HepG2 (cell line): ENCODE measurements around the gene BEST3. TPM values are rescaled to one million over a fixed set of nuclear protein-coding genes. Genes with fewer than 3 reads are reported as not detected.

Experiments used
- ATAC-seq: fragments of 200-7000 bp; cut with Tn5 transposase; 3 replicates; pipeline ENCODE4 v1.9.1; 2020; ENCODE audit warnings: mild to moderate bottlenecking, moderate library complexity
- BruUV-seq: library from RNA; stranded (reverse); fragments of 400-500 nt; replicated peaks from 2 replicates; lab custom pipeline; 2021; lab: Mats Ljungman, UMichigan
- CTCF ChIA-PET: fragments of 300-600 bp; formaldehyde crosslinking; extraction: SDS; loops from one replicate; lab custom pipeline; 2021; ENCODE audit warnings: low total read pairs, inconsistent platforms, low intra/inter-chr PET ratio; lab: Yijun Ruan, JAX
- POLR2A ChIA-PET: fragments of 350-600 bp; sonication (Branson Sonifier 250); formaldehyde crosslinking; loops from one replicate; lab custom pipeline; 2020; ENCODE audit warnings: antibody characterized with exemption, inconsistent platforms; lab: Yijun Ruan, JAX
- DNase-seq: peaks from one replicate; pipeline ENCODE4 v3.0.0-alpha.2; 2015; ENCODE audit warnings: low spot score
- FAIRE-seq: peaks from 3 replicates; lab custom pipeline; 2011; peaks lifted over from hg19 to GRCh38; lab: Jason Lieb, UNC
- H2AFZ ChIP-seq: one replicate; pipeline ENCODE4 v1.6.1; 2011; ENCODE audit warnings: low read length, inconsistent platforms
- H3K27ac ChIP-seq: fragments of 300-600 bp; 3 replicates; pipeline ENCODE4 v1.8.0; 2011; ENCODE audit warnings: mixed run types, mild to moderate bottlenecking, mixed read lengths, low read length, inconsistent platforms; ENCODE audit not compliant: insufficient read depth; ENCODE audit errors: extremely low read length
- H3K27me3 ChIP-seq, 2 experiments: fragments of 200-600 bp in 1 of 2; 2 replicates in 1 of 2; 3 replicates in 1 of 2; pipeline versions ENCODE4 v1.6.0 to v1.8.0; 2011; ENCODE audit warnings: low read length in 2 of 2, mild to moderate bottlenecking in 2 of 2, moderate library complexity in 2 of 2, inconsistent platforms in 1 of 2; ENCODE audit not compliant: insufficient read depth in 2 of 2, control insufficient read depth in 1 of 2
- H3K36me3 ChIP-seq, 2 experiments: fragments of 200-600 bp in 1 of 2; replicated peaks in 1 of 2; 2 replicates in 1 of 2; 3 replicates in 1 of 2; pipeline versions ENCODE4 v1.5.1 to v1.8.0; 2011; ENCODE audit warnings: low read length in 2 of 2, inconsistent platforms in 1 of 2; ENCODE audit not compliant: insufficient read depth in 2 of 2, control insufficient read depth in 1 of 2
- H3K4me1 ChIP-seq: 2 replicates; pipeline ENCODE4 v1.5.1; 2012; ENCODE audit warnings: low read length, inconsistent platforms; ENCODE audit not compliant: insufficient read depth
- H3K4me2 ChIP-seq: 2 replicates; pipeline ENCODE4 v1.6.0; 2011; ENCODE audit warnings: low read depth, low read length, inconsistent platforms
- H3K4me3 ChIP-seq, 3 experiments: fragments of 200-600 bp in 1 of 3; sonication (generic), shearing (Covaris generic) in 1 of 3; replicated peaks in 1 of 3; 2 replicates each; pipeline ENCODE4 v1.5.1; 2011 to 2016; ENCODE audit warnings: low read length in 3 of 3, inconsistent platforms in 2 of 3, low read depth in 2 of 3, mild to moderate bottlenecking in 2 of 3, control low read depth in 1 of 3, mixed read lengths in 1 of 3; ENCODE audit not compliant: insufficient read depth in 1 of 3
- H3K79me2 ChIP-seq: one replicate; pipeline ENCODE4 v1.6.1; 2011; ENCODE audit warnings: low read length, inconsistent platforms; ENCODE audit not compliant: insufficient read depth
- H3K9ac ChIP-seq: 2 replicates; pipeline ENCODE4 v1.6.0; 2011; ENCODE audit warnings: mild to moderate bottlenecking, low read depth, low read length, inconsistent platforms; ENCODE audit not compliant: insufficient read depth
- H3K9me3 ChIP-seq: 2 replicates; pipeline ENCODE4 v1.5.1; 2012; ENCODE audit warnings: mild to moderate bottlenecking, low read length
- H4K20me1 ChIP-seq: 2 replicates; pipeline ENCODE4 v1.6.0; 2011; ENCODE audit warnings: inconsistent platforms, mild to moderate bottlenecking, low read length, moderate library complexity; ENCODE audit not compliant: insufficient read depth
- ARNTL ChIP-seq: sonication (generic); formaldehyde crosslinking; IDR thresholded peaks from 2 replicates; pipeline ENCODE4 v1.4.0; 2020; ENCODE audit warnings: mild to moderate bottlenecking, missing genetic modification reagents
- ATF7-NPFF ChIP-seq: sonication (generic); formaldehyde crosslinking; IDR thresholded peaks from 2 replicates; pipeline ENCODE4 v1.8.1; 2023; ENCODE audit warnings: mild to moderate bottlenecking, low read depth, missing genetic modification reagents, moderate library complexity
- FIP1L1 ChIP-seq: fragments of 200-400 bp; formaldehyde crosslinking; IDR thresholded peaks from 2 replicates; pipeline ENCODE4 v1.6.1; 2018; ENCODE audit warnings: low read depth, mild to moderate bottlenecking, low read length, moderate library complexity, borderline replicate concordance; ENCODE audit not compliant: insufficient read depth
- FOXO1 ChIP-seq: sonication (generic); formaldehyde crosslinking; IDR thresholded peaks from 2 replicates; pipeline ENCODE4 v1.4.0; 2020; ENCODE audit warnings: missing genetic modification reagents
- HIC2 ChIP-seq: sonication (generic); formaldehyde crosslinking; IDR thresholded peaks from 2 replicates; pipeline ENCODE4 v1.9.0; 2022; ENCODE audit warnings: low read depth, missing genetic modification reagents
- IRX3 ChIP-seq: sonication (generic); formaldehyde crosslinking; IDR thresholded peaks from 2 replicates; pipeline ENCODE4 v1.8.1; 2023; ENCODE audit warnings: mild to moderate bottlenecking, low read depth, missing genetic modification reagents, borderline replicate concordance
- REXO4 ChIP-seq: sonication (generic); formaldehyde crosslinking; IDR thresholded peaks from 2 replicates; pipeline ENCODE4 v1.8.0; 2022; ENCODE audit warnings: missing genetic modification reagents, mild to moderate bottlenecking, borderline replicate concordance
- SMAD3 ChIP-seq: sonication (generic); formaldehyde crosslinking; IDR thresholded peaks from 2 replicates; pipeline ENCODE4 v1.4.0; 2020; ENCODE audit warnings: missing genetic modification reagents
- ZMYM2 ChIP-seq: sonication (generic); formaldehyde crosslinking; IDR thresholded peaks from 2 replicates; pipeline ENCODE4 v1.8.0; 2022; ENCODE audit warnings: mild to moderate bottlenecking, missing genetic modification reagents
- ZNF749 ChIP-seq: sonication (generic); formaldehyde crosslinking; IDR thresholded peaks from 2 replicates; pipeline ENCODE4 v1.8.0; 2022; ENCODE audit warnings: mild to moderate bottlenecking, missing genetic modification reagents, moderate library complexity, borderline replicate concordance
- ZNF839 ChIP-seq: sonication (generic); formaldehyde crosslinking; IDR thresholded peaks from 2 replicates; pipeline ENCODE4 v1.4.0; 2020; ENCODE audit warnings: missing genetic modification reagents, mild to moderate bottlenecking, borderline replicate concordance
- WGBS: methylation state at CpG from one replicate; pipeline ENCODE4 v1.1.6; 2017; ENCODE audit warnings: low lambda C conversion rate; 5-methylcytosine and 5-hydroxymethylcytosine counted together
- in situ Hi-C: cut with HindIII; loops from 2 replicates; pipeline ENCODE4 v1.10.0; 2017; ENCODE audit warnings: low pct_unique_long_range_greater_than_20kb; ENCODE audit not compliant: extremely low pct_ligation_motif_present
- intact Hi-C: fragments of 100-400 bp; cut with micrococcal nuclease; formaldehyde crosslinking; loops from one replicate; pipeline ENCODE4 v1.10.0; 2022; ENCODE audit not compliant: unreplicated experiment
- polyA plus RNA-seq, 8 experiments: library from polyadenylated mRNA; depleted of rRNA in 3 of 8; stranded (reverse) in 7 of 8; unstranded in 1 of 8; fragments of >200 nt; fragmentation: Illumina TruSeq in 4 of 8; extraction: Trizol in 4 of 8; gene quantifications; 2 replicates each; pipeline versions ENCODE4 v1.2.1 to v1.2.3, GENCODE V29; 2011 to 2016; ENCODE audit warnings: low read depth in 4 of 8, missing spikeins in 1 of 8, mixed read lengths in 1 of 8; ENCODE audit not compliant: insufficient read depth in 1 of 8
- total RNA-seq, 5 experiments: library from RNA; depleted of rRNA; stranded (reverse); fragments of >200 nt; fragmentation: Illumina TruSeq; extraction: Trizol; gene quantifications; 2 replicates each; pipeline ENCODE4 v1.2.3, GENCODE V29; 2016; ENCODE audit warnings: low read depth in 1 of 5

BEST3 gene
- total and polyA plus RNA-seq, 2 of the 13 experiments (the other 11 are each of a cell fraction or from before 2014, with no cell fraction given) = not detected

GRCh38 chr12:69676257-69677012 lies 22.7 kb downstream of the BEST3 start:
- Histone ChIP-seq H3K9ac (no peak overlapping the region), H3K36me3 (no peaks in the 10 kb centered on the region), H3K4me2 (no peak overlapping the region), H3K4me3 (no peak overlapping the region), H3K9me3 (no peaks in the 10 kb centered on the region), H3K79me2 (no peaks in the 10 kb centered on the region), H3K4me1 (no peaks in the 10 kb centered on the region), H2AFZ (no peak overlapping the region), H4K20me1 (no peaks in the 10 kb centered on the region), H3K27me3 (peaks cover 0 to 4% of the 10 kb centered on the region in 2 experiments; a peak in 2 of 5 replicates), H3K27ac (no peak overlapping the region)
- FAIRE-seq = no peak
- in situ Hi-C loops (no loop called here), intact Hi-C loops (no loop called here)
- BruUV-seq = no TSS peak
- TF ChIP-seq ZNF749 (CRISPR knock-in tag) (no peak), ZMYM2 (CRISPR knock-in tag) (no peak), ATF7-NPFF (no peak), SMAD3 (CRISPR knock-in tag) (no peak), IRX3 (CRISPR knock-in tag) (no peak), FOXO1 (no peak)
- ChIA-PET CTCF (no interaction called here), POLR2A (no interaction called here)
- no peak for ATAC-seq
- WGBS = 59% methylated on average over 8 of the region's 8 CpGs
- DNase-seq = no peak

GRCh38 chr12:69672195-69672594 lies 26.9 kb downstream of the BEST3 start:
- BruUV-seq = no TSS peak
- POLR2A ChIA-PET = interaction anchor here (0.5 kb wide), 1 partner anchor 20 kb away, joined by 3 read pairs; no protein-coding TSS in a partner anchor

More at GRCh38 chr12:69672195-69672594, 26.9 kb downstream of the BEST3 start:
- no peak for ATAC-seq
- 0% methylated on average over 2 of the region's 2 CpGs for WGBS
- Histone ChIP-seq H3K4me2 (no peak overlapping the region), H3K9ac (no peak overlapping the region), H3K4me3 (no peak overlapping the region), H3K27me3 (peaks cover 0 to 4% of the 10 kb centered on the region in 2 experiments; a peak in 2 of 5 replicates), H3K27ac (no peak overlapping the region), H3K36me3 (no peaks in the 10 kb centered on the region), H2AFZ (no peak overlapping the region), H3K9me3 (no peaks in the 10 kb centered on the region), H4K20me1 (no peaks in the 10 kb centered on the region), H3K79me2 (no peaks in the 10 kb centered on the region), H3K4me1 (no peaks in the 10 kb centered on the region)
- intact Hi-C loops (no loop called here), in situ Hi-C loops (no loop called here)
- CTCF ChIA-PET = no interaction called here
- no peak for FAIRE-seq
- DNase-seq = no peak
- TF ChIP-seq ARNTL (CRISPR knock-in tag) (no peak), REXO4 (no peak), FIP1L1 (no peak), ZNF839 (no peak), HIC2 (CRISPR knock-in tag) (no peak)
